Measurements from ENCODE around the gene SEMA3F.

DNA sequence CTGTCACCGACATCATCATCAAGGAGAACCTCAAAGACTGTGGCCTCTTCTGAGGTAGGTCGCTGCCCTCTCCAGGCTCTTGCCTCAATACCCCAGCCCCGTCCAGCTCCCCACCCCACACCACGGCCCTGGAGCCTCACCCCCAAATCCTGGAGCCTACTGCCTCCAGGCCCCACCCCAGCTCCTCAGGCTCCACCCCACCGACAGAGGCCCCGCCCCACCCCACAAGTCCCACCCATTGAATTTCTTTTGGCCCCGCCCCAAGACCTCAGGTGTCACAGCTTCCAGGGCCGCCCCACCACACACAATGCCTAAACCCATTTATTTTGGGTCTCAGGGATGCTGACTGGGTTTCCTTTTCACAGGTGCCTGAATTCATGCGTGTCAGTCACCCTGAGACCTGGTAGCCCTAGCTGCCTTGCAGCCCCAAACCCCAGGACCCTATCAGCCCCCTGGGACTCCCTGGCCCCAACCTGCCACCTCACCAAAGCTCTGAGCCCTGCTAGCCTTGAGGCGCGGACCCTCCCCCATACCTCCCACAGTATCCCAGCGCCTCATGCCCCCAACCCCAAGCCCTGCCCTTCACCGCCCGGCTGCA, 39.9 kb downstream of the SEMA3F start:
- TF ChIP-seq, protein P1, sequence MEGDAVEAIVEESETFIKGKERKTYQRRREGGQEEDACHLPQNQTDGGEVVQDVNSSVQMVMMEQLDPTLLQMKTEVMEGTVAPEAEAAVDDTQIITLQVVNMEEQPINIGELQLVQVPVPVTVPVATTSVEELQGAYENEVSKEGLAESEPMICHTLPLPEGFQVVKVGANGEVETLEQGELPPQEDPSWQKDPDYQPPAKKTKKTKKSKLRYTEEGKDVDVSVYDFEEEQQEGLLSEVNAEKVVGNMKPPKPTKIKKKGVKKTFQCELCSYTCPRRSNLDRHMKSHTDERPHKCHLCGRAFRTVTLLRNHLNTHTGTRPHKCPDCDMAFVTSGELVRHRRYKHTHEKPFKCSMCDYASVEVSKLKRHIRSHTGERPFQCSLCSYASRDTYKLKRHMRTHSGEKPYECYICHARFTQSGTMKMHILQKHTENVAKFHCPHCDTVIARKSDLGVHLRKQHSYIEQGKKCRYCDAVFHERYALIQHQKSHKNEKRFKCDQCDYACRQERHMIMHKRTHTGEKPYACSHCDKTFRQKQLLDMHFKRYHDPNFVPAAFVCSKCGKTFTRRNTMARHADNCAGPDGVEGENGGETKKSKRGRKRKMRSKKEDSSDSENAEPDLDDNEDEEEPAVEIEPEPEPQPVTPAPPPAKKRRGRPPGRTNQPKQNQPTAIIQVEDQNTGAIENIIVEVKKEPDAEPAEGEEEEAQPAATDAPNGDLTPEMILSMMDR (conservative IDR thresholded peaks at IDR 0.05): no peak
- no peak for TF ChIP-seq EZH2 (IDR thresholded peaks at IDR 0.05; ENCODE audit: low read depth)

Measured in PC-9 (cell line).